GM12878 (cell line): ENCODE results near the gene STK10. TPM values are rescaled to one million over a fixed set of nuclear protein-coding genes. Genes with fewer than 3 reads are reported as not detected.
A peak's percentile ranks its signal among the peaks of the same experiment; 100 is the strongest.

Experiments used
- ATAC-seq: fragments of 200-7000 bp; cut with Tn5 transposase; 3 replicates; pipeline ENCODE4 v1.9.1; 2020; ENCODE audit warnings: mild to moderate bottlenecking, moderate library complexity
- BruUV-seq: library from RNA; stranded (reverse); fragments of 400-500 nt; replicated peaks from 2 replicates; lab custom pipeline; 2021; lab: Mats Ljungman, UMichigan
- CTCF ChIA-PET: fragments of 300-600 bp; sonication (Branson Sonifier 250); formaldehyde crosslinking; extraction: SDS; loops from one replicate; lab custom pipeline; 2021; ENCODE audit warnings: inconsistent platforms; lab: Yijun Ruan, JAX
- POLR2A ChIA-PET: fragments of 350-600 bp; formaldehyde crosslinking; extraction: SDS; loops from one replicate; lab custom pipeline; 2021; ENCODE audit warnings: inconsistent platforms; lab: Charles Lee
- RAD21 ChIA-PET: fragments of 300-600 bp; sonication (Branson Sonifier 250); formaldehyde crosslinking; loops from one replicate; lab custom pipeline; 2023; ENCODE audit warnings: antibody characterized with exemption; ENCODE audit not compliant: unreplicated experiment; lab: Charles Lee
- SMC1A ChIA-PET: fragments of 300-600 bp; sonication (Branson Sonifier 250); formaldehyde crosslinking; loops from one replicate; lab custom pipeline; 2023; ENCODE audit not compliant: unreplicated experiment, uncharacterized antibody; lab: Charles Lee
- DNase-seq: peaks from one replicate; pipeline ENCODE4 v3.0.0-alpha.2; 2011; ENCODE audit warnings: low read depth, low spot score
- FAIRE-seq: peaks from 3 replicates; lab custom pipeline; 2011; peaks lifted over from hg19 to GRCh38; lab: Jason Lieb, UNC
- H2AFZ ChIP-seq: 2 replicates; pipeline ENCODE4 v1.6.0; 2011; ENCODE audit warnings: low read depth, low read length, control low read depth; ENCODE audit not compliant: control insufficient read depth
- H3K27ac ChIP-seq: 2 replicates; pipeline ENCODE4 v1.5.1; 2011; ENCODE audit warnings: control low read depth; ENCODE audit not compliant: control insufficient read depth, insufficient read depth
- H3K27me3 ChIP-seq, 2 experiments: replicated peaks in 1 of 2; 2 replicates each; pipeline versions ENCODE4 v1.6.0 to v1.6.1; 2011; ENCODE audit warnings: low read length in 1 of 2; ENCODE audit not compliant: control insufficient read depth in 2 of 2, insufficient read depth in 2 of 2
- H3K36me3 ChIP-seq, 2 experiments: 2 replicates each; pipeline ENCODE4 v1.5.1; 2011; ENCODE audit warnings: low read length in 1 of 2; ENCODE audit not compliant: control insufficient read depth in 2 of 2, insufficient read depth in 2 of 2
- H3K4me1 ChIP-seq: 2 replicates; pipeline ENCODE4 v1.6.1; 2011; ENCODE audit warnings: mild to moderate bottlenecking, low read length, moderate library complexity, mixed read lengths; ENCODE audit not compliant: control insufficient read depth, insufficient read depth
- H3K4me2 ChIP-seq: 2 replicates; pipeline ENCODE4 v1.6.0; 2011; ENCODE audit warnings: control low read depth; ENCODE audit not compliant: control insufficient read depth, insufficient read depth
- H3K4me3 ChIP-seq: fragments of 200-600 bp; sonication (generic); 2 replicates; pipeline ENCODE4 v1.5.1; 2016
- H3K79me2 ChIP-seq: 2 replicates; pipeline ENCODE4 v1.6.0; 2011; ENCODE audit warnings: low read length; ENCODE audit not compliant: control insufficient read depth, insufficient read depth
- H3K9ac ChIP-seq: 2 replicates; pipeline ENCODE4 v1.8.0; 2011; ENCODE audit warnings: low read length, control low read depth, mixed read lengths; ENCODE audit not compliant: control insufficient read depth, insufficient read depth
- H3K9me3 ChIP-seq: replicated peaks from 3 replicates; pipeline ENCODE4 v1.5.1; 2011; ENCODE audit warnings: mild to moderate bottlenecking, low read length; ENCODE audit not compliant: control insufficient read depth, insufficient read depth
- H4K20me1 ChIP-seq: 2 replicates; pipeline ENCODE4 v1.6.0; 2011; ENCODE audit not compliant: control insufficient read depth, insufficient read depth
- BHLHE40 ChIP-seq, 2 experiments: fragments of 450-650 bp in 1 of 2; IDR thresholded peaks; 2 replicates each; pipeline ENCODE4 v1.6.1; 2011 to 2017; ENCODE audit warnings: low read depth in 2 of 2, borderline replicate concordance in 1 of 2, improper control_type of control experiment in 1 of 2, low read length in 1 of 2, mild to moderate bottlenecking in 1 of 2
- DPF2 ChIP-seq: fragments of 450-650 bp; IDR thresholded peaks from 2 replicates; pipeline ENCODE4 v1.6.1; 2017; ENCODE audit warnings: mild to moderate bottlenecking
- EED ChIP-seq: sonication (generic); IDR thresholded peaks from 2 replicates; pipeline ENCODE4 v1.6.1; 2016; ENCODE audit warnings: antibody characterized with exemption, low read depth
- PAX5 ChIP-seq: IDR thresholded peaks from 2 replicates; pipeline ENCODE4 v1.6.1; 2011; ENCODE audit warnings: low read depth, low read length, borderline replicate concordance
- PML ChIP-seq: IDR thresholded peaks from 2 replicates; pipeline ENCODE4 v1.6.1; 2012; ENCODE audit warnings: low read length, inconsistent platforms
- POLR2AphosphoS5 ChIP-seq: IDR thresholded peaks from 2 replicates; pipeline ENCODE4 v1.6.1; 2011; ENCODE audit warnings: mild to moderate bottlenecking, low read length, inconsistent platforms
- SMAD5 ChIP-seq: IDR thresholded peaks from 2 replicates; pipeline ENCODE4 v1.6.1; 2016; ENCODE audit warnings: antibody characterized with exemption, low read depth
- SMC3 ChIP-seq: IDR thresholded peaks from 2 replicates; pipeline ENCODE4 v1.6.1; 2011; ENCODE audit warnings: low read length, improper control_type of control experiment, borderline replicate concordance
- ZNF622 ChIP-seq: fragments of 450-650 bp; IDR thresholded peaks from 2 replicates; pipeline ENCODE4 v1.6.1; 2017; ENCODE audit warnings: mild to moderate bottlenecking, inconsistent platforms
- WGBS: methylation state at CpG from one replicate; pipeline ENCODE4 v1.1.6; 2016; ENCODE audit warnings: low lambda C conversion rate; ENCODE audit not compliant: insufficient replicate concordance, insufficient coverage; ENCODE audit errors: missing lambda C conversion rate; 5-methylcytosine and 5-hydroxymethylcytosine counted together
- in situ Hi-C: fragments of 300-500 bp; cut with MboI; formaldehyde crosslinking; loops from 9 replicates; pipeline ENCODE4 v1.14.3; 2018; ENCODE audit warnings: mixed read lengths
- intact Hi-C: fragments of 100-400 bp; cut with micrococcal nuclease; formaldehyde crosslinking; loops from one replicate; pipeline ENCODE4 v1.14.2; 2022; ENCODE audit not compliant: unreplicated experiment
- polyA plus RNA-seq, 11 experiments: library from polyadenylated mRNA; depleted of rRNA in 4 of 11; unstranded in 6 of 11; stranded (reverse) in 5 of 11; fragments of >200 nt; fragmentation: Nextera tagmentation in 4 of 11; fragmentation: Illumina TruSeq in 1 of 11; extraction: Ambion mirVana in 4 of 11; extraction: Trizol in 1 of 11; gene quantifications; 1 replicate in 1 of 11; 2 replicates in 10 of 11; pipeline versions ENCODE4 v1.2.1 to v1.2.3, GENCODE V29; 2011 to 2016; ENCODE audit warnings: inconsistent platforms in 2 of 11, missing spikeins in 2 of 11, low read depth in 1 of 11
- total RNA-seq, 4 experiments: library from RNA; depleted of rRNA in 3 of 4; stranded (reverse); fragments of >200 nt in 3 of 4; fragmentation: Illumina TruSeq in 1 of 4; extraction: Trizol in 1 of 4; gene quantifications; 2 replicates each; pipeline versions ENCODE4 v1.2.1 to v1.2.3, GENCODE V29; 2013 to 2021
- TF ChIP-seq, protein P1 (sequence below): IDR thresholded peaks from 2 replicates; pipeline ENCODE4 v1.6.1; 2012; ENCODE audit warnings: low read depth, low read length, improper control_type of control experiment
- TF ChIP-seq, protein P2 (sequence below): IDR thresholded peaks from 2 replicates; pipeline ENCODE4 v1.6.1; 2012; ENCODE audit warnings: low read length, inconsistent platforms
- TF ChIP-seq, protein P3 (sequence below): fragments of 450-650 bp; formaldehyde crosslinking; IDR thresholded peaks from 2 replicates; pipeline ENCODE4 v1.5.0; 2022; ENCODE audit warnings: mild to moderate bottlenecking, missing genetic modification characterization
- TF ChIP-seq, protein P4 (sequence below): fragments of 450-650 bp; IDR thresholded peaks from 2 replicates; pipeline ENCODE4 v1.6.1; 2018; ENCODE audit warnings: borderline replicate concordance, mild to moderate bottlenecking; ENCODE audit not compliant: partially characterized antibody

STK10 gene
- total and polyA plus RNA-seq, 10 of the 15 experiments (the other 5 are each of a cell fraction or from before 2014, with no cell fraction given), result 14.2 to 96.4 (median 50.6) TPM

DNA sequence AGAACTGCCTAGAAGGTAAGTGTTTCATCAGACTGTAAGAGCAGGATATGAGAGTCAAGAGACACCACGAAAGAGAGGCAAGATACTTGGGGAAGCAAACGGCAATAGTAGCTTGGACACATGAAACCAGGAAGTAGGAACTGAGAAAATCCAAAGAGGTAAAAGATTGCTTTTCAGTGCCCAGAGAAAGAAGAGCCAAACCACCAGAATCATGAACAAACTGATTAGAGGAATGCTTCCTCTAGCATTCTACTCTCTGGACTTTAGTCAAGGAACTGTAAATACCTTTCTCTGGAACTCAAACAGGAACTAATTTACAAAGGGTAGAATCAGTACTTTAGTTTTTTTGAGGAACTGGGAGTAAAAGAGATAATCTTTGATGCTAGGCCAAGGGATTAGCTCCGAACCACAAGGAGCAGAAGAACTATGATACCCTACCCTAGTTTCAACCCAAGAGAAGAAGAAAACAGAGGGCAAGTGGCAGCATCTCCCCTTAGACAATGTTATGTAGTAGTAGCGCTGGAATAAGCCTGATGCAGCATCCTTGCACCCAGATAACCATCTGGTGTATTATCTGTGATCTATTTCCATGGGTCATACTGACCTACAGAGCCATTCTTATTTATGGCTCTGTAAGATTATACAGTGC lies 47.2 kb upstream of the STK10 start:
- CTCF ChIA-PET, result interaction anchor here (0.6 to 2.6 kb wide), 5 partner anchors 8 to 58 kb away, joined by 3 to 7 read pairs (median 4); no protein-coding TSS in a partner anchor
- peak; percentile 84 for ATAC-seq
- Histone ChIP-seq H3K9ac (no peak overlapping the region), H3K4me2 (peak overlapping the region; percentile 78), H3K27me3 (no peaks in the 10 kb centered on the region), H3K27ac (peak overlapping the region; percentile 65), H3K4me3 (peak overlapping the region; percentile 28; the same call in 1 of the 2 replicates), H3K79me2 (peaks cover 35% of the 10 kb centered on the region), H3K36me3 (peaks cover 1 to 13% of the 10 kb centered on the region in 2 experiments; a peak in 3 of 4 replicates), H4K20me1 (no peaks in the 10 kb centered on the region), H2AFZ (no peak overlapping the region), H3K4me1 (peaks cover 37% of the 10 kb centered on the region), H3K9me3 (no peaks in the 10 kb centered on the region; the same call in 2 of the 3 replicates)
- in situ Hi-C loops, result no loop called here
- peak; percentile 59 for DNase-seq
- WGBS, result 15% methylated on average over 4 of the region's 4 CpGs
- intact Hi-C loops, result loop anchor here (5.0 kb wide), 1 partner anchor 42 kb away; no protein-coding TSS in a partner anchor
- RAD21 ChIA-PET, result no interaction called here
- BruUV-seq, result no TSS peak
- POLR2A ChIA-PET, result interaction anchor here (0.6 to 1.8 kb wide), 3 partner anchors 10 to 929 kb away, joined by 3 to 5 read pairs (median 5); partner anchors contain the start of gene UBTD2
- FAIRE-seq, result peak; percentile 79
- SMC1A ChIA-PET, result interaction anchor here (0.8 to 1.0 kb wide), 3 partner anchors 11 to 49 kb away, joined by 3 read pairs; no protein-coding TSS in a partner anchor
- TF ChIP-seq, protein P1, sequence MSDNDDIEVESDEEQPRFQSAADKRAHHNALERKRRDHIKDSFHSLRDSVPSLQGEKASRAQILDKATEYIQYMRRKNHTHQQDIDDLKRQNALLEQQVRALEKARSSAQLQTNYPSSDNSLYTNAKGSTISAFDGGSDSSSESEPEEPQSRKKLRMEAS, result no peak
- TF ChIP-seq DPF2 (peak; percentile 55; the same call in 1 of the 2 replicates), PAX5 (no peak), ZNF622 (no peak), PML (no peak), SMC3 (no peak), EED (peak; percentile 75), BHLHE40 (IDR thresholded peaks at IDR 0.05; ENCODE audit: borderline replicate concordance in 1 of 2, low read depth in 2 of 2, low read length in 1 of 2) (no peak), POLR2AphosphoS5 (no peak), SMAD5 (no peak)
- TF ChIP-seq, protein P2, sequence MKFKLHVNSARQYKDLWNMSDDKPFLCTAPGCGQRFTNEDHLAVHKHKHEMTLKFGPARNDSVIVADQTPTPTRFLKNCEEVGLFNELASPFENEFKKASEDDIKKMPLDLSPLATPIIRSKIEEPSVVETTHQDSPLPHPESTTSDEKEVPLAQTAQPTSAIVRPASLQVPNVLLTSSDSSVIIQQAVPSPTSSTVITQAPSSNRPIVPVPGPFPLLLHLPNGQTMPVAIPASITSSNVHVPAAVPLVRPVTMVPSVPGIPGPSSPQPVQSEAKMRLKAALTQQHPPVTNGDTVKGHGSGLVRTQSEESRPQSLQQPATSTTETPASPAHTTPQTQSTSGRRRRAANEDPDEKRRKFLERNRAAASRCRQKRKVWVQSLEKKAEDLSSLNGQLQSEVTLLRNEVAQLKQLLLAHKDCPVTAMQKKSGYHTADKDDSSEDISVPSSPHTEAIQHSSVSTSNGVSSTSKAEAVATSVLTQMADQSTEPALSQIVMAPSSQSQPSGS, result peak; percentile 57
- TF ChIP-seq, protein P3, sequence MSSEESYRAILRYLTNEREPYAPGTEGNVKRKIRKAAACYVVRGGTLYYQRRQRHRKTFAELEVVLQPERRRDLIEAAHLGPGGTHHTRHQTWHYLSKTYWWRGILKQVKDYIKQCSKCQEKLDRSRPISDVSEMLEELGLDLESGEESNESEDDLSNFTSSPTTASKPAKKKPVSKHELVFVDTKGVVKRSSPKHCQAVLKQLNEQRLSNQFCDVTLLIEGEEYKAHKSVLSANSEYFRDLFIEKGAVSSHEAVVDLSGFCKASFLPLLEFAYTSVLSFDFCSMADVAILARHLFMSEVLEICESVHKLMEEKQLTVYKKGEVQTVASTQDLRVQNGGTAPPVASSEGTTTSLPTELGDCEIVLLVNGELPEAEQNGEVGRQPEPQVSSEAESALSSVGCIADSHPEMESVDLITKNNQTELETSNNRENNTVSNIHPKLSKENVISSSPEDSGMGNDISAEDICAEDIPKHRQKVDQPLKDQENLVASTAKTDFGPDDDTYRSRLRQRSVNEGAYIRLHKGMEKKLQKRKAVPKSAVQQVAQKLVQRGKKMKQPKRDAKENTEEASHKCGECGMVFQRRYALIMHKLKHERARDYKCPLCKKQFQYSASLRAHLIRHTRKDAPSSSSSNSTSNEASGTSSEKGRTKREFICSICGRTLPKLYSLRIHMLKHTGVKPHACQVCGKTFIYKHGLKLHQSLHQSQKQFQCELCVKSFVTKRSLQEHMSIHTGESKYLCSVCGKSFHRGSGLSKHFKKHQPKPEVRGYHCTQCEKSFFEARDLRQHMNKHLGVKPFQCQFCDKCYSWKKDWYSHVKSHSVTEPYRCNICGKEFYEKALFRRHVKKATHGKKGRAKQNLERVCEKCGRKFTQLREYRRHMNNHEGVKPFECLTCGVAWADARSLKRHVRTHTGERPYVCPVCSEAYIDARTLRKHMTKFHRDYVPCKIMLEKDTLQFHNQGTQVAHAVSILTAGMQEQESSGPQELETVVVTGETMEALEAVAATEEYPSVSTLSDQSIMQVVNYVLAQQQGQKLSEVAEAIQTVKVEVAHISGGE (CRISPR knock-in tag), result no peak
- TF ChIP-seq, protein P4, sequence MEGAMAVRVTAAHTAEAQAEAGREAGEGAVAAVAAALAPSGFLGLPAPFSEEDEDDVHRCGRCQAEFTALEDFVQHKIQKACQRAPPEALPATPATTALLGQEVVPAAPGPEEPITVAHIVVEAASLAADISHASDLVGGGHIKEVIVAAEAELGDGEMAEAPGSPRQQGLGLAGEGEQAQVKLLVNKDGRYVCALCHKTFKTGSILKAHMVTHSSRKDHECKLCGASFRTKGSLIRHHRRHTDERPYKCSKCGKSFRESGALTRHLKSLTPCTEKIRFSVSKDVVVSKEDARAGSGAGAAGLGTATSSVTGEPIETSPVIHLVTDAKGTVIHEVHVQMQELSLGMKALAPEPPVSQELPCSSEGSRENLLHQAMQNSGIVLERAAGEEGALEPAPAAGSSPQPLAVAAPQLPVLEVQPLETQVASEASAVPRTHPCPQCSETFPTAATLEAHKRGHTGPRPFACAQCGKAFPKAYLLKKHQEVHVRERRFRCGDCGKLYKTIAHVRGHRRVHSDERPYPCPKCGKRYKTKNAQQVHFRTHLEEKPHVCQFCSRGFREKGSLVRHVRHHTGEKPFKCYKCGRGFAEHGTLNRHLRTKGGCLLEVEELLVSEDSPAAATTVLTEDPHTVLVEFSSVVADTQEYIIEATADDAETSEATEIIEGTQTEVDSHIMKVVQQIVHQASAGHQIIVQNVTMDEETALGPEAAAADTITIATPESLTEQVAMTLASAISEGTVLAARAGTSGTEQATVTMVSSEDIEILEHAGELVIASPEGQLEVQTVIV, result no peak
